HepG2 (cell line): Measurements from ENCODE around the gene ST6GALNAC2. TPM values are rescaled to one million over a fixed set of nuclear protein-coding genes. Genes with fewer than 3 reads are reported as not detected.
A peak's percentile ranks its signal among the peaks of the same experiment; 100 is the strongest.

Experiments
- ARID5B ChIP-seq: IDR thresholded peaks from 2 replicates; pipeline ENCODE4 v1.4.0; 2020; ENCODE audit warnings: mild to moderate bottlenecking, missing genetic modification reagents
- BRD4 ChIP-seq: sonication (generic); formaldehyde crosslinking; IDR thresholded peaks from 2 replicates; pipeline ENCODE4 v1.4.0; 2020; ENCODE audit warnings: missing genetic modification reagents
- BRF2 ChIP-seq: sonication (generic); formaldehyde crosslinking; IDR thresholded peaks from 2 replicates; pipeline ENCODE4 v1.8.1; 2022; ENCODE audit warnings: mild to moderate bottlenecking, missing genetic modification reagents
- CBX2 ChIP-seq, 2 experiments: fragments of 200-600 bp in 1 of 2; sonication (generic); formaldehyde crosslinking in 1 of 2; IDR thresholded peaks; 2 replicates each; pipeline versions ENCODE4 v1.7.0 to v1.8.1; 2018 to 2022; ENCODE audit warnings: low read depth in 2 of 2, low read length in 1 of 2, mild to moderate bottlenecking in 1 of 2, missing genetic modification reagents in 1 of 2
- CENPX ChIP-seq: sonication (generic); formaldehyde crosslinking; IDR thresholded peaks from 2 replicates; pipeline ENCODE4 v1.9.0; 2021; ENCODE audit warnings: mild to moderate bottlenecking, missing genetic modification reagents, moderate library complexity
- CHCHD3 ChIP-seq: sonication (generic); formaldehyde crosslinking; IDR thresholded peaks from 2 replicates; pipeline ENCODE4 v1.8.0; 2022; ENCODE audit warnings: mild to moderate bottlenecking, missing genetic modification reagents, moderate library complexity
- MAF1 ChIP-seq: sonication (generic); formaldehyde crosslinking; IDR thresholded peaks from 2 replicates; pipeline ENCODE4 v1.5.0; 2020; ENCODE audit warnings: missing genetic modification reagents, borderline replicate concordance
- POGZ ChIP-seq: sonication (generic); formaldehyde crosslinking; IDR thresholded peaks from 2 replicates; pipeline ENCODE4 v1.4.0; 2020; ENCODE audit warnings: mild to moderate bottlenecking, missing genetic modification reagents
- RBAK ChIP-seq: sonication (generic); formaldehyde crosslinking; IDR thresholded peaks from 2 replicates; pipeline ENCODE4 v1.5.1; 2020; ENCODE audit warnings: mild to moderate bottlenecking, missing genetic modification reagents
- RXRB ChIP-seq: IDR thresholded peaks from 2 replicates; pipeline ENCODE4 v1.6.1; 2016; ENCODE audit warnings: borderline replicate concordance, missing genetic modification reagents, missing compliant biosample characterization
- SNAPC4 ChIP-seq: sonication (generic); formaldehyde crosslinking; IDR thresholded peaks from 2 replicates; pipeline ENCODE4 v1.4.0; 2020; ENCODE audit warnings: mild to moderate bottlenecking, missing genetic modification reagents
- SRSF9 ChIP-seq: fragments of 200-400 bp; formaldehyde crosslinking; IDR thresholded peaks from 2 replicates; pipeline ENCODE4 v1.6.1; 2018; ENCODE audit warnings: borderline replicate concordance, mild to moderate bottlenecking, low read depth, low read length; ENCODE audit not compliant: insufficient read depth, poor library complexity, severe bottlenecking
- TBP ChIP-seq: sonication (generic); formaldehyde crosslinking; IDR thresholded peaks from 2 replicates; pipeline ENCODE4 v1.5.0; 2020; ENCODE audit warnings: missing genetic modification reagents
- XBP1 ChIP-seq: sonication (generic); formaldehyde crosslinking; IDR thresholded peaks from 2 replicates; pipeline ENCODE4 v1.5.0; 2020; ENCODE audit warnings: missing genetic modification reagents
- ZFY ChIP-seq: sonication (generic); formaldehyde crosslinking; IDR thresholded peaks from 2 replicates; pipeline ENCODE4 v1.4.0; 2020; ENCODE audit warnings: missing genetic modification reagents
- ZNF12 ChIP-seq: sonication (generic); formaldehyde crosslinking; IDR thresholded peaks from 2 replicates; pipeline ENCODE4 v1.5.0; 2020; ENCODE audit warnings: missing genetic modification reagents
- ZNF335 ChIP-seq: sonication (generic); formaldehyde crosslinking; IDR thresholded peaks from 2 replicates; pipeline ENCODE4 v1.4.0; 2020; ENCODE audit warnings: missing genetic modification reagents
- ZNF446 ChIP-seq: sonication (generic); formaldehyde crosslinking; IDR thresholded peaks from 2 replicates; pipeline ENCODE4 v1.5.0; 2020; ENCODE audit warnings: mild to moderate bottlenecking, missing genetic modification reagents
- ZNF766 ChIP-seq: sonication (generic); formaldehyde crosslinking; IDR thresholded peaks from 2 replicates; pipeline ENCODE4 v1.5.0; 2020; ENCODE audit warnings: missing genetic modification reagents, borderline replicate concordance
- polyA plus RNA-seq, 8 experiments: library from polyadenylated mRNA; depleted of rRNA in 3 of 8; stranded (reverse) in 7 of 8; unstranded in 1 of 8; fragments of >200 nt; fragmentation: Illumina TruSeq in 4 of 8; extraction: Trizol in 4 of 8; gene quantifications; 2 replicates each; pipeline versions ENCODE4 v1.2.1 to v1.2.3, GENCODE V29; 2011 to 2016; ENCODE audit warnings: low read depth in 4 of 8, missing spikeins in 1 of 8, mixed read lengths in 1 of 8; ENCODE audit not compliant: insufficient read depth in 1 of 8
- total RNA-seq, 5 experiments: library from RNA; depleted of rRNA; stranded (reverse); fragments of >200 nt; fragmentation: Illumina TruSeq; extraction: Trizol; gene quantifications; 2 replicates each; pipeline ENCODE4 v1.2.3, GENCODE V29; 2016; ENCODE audit warnings: low read depth in 1 of 5

The ST6GALNAC2 gene
- total and polyA plus RNA-seq, 2 of the 13 experiments (the other 11 are each of a cell fraction or from before 2014, with no cell fraction given), result 0.12 to 0.49 TPM

- TF ChIP-seq BRF2 (CRISPR knock-in tag), result no peak
- TF ChIP-seq RXRB (CRISPR knock-in tag), result no peak
- TF ChIP-seq ZNF12 (CRISPR knock-in tag), result no peak
- TF ChIP-seq BRD4, result no peak; the same call in 1 of the 2 replicates
- no peak for TF ChIP-seq RBAK (CRISPR knock-in tag)
- 0 out of 2 replicates have a peak, but pooled peaks have one; percentile 39 for TF ChIP-seq ZNF446 (CRISPR knock-in tag)
- TF ChIP-seq ZNF766 (CRISPR knock-in tag), result 0 out of 2 replicates have a peak, but pooled peaks have one; percentile 1
- TF ChIP-seq CBX2 (IDR thresholded peaks at IDR 0.05; ENCODE audit: low read depth, low read length), result no peak
- no peak for TF ChIP-seq CBX2 (CRISPR knock-in tag; IDR thresholded peaks at IDR 0.05; ENCODE audit: low read depth)
- peak; percentile 34; the same call in 1 of the 2 replicates for TF ChIP-seq ARID5B (CRISPR knock-in tag)
- TF ChIP-seq SRSF9, result no peak
- TF ChIP-seq CHCHD3 (CRISPR knock-in tag), result no peak
- no peak for TF ChIP-seq CENPX (CRISPR knock-in tag)
- no peak for TF ChIP-seq XBP1 (CRISPR knock-in tag)
- peak; percentile 73 for TF ChIP-seq ZFY (CRISPR knock-in tag)
- 0 out of 2 replicates have a peak, but pooled peaks have one; percentile 12 for TF ChIP-seq SNAPC4 (CRISPR knock-in tag)
- no peak for TF ChIP-seq MAF1 (CRISPR knock-in tag)
- no peak for TF ChIP-seq ZNF335 (CRISPR knock-in tag)
- no peak for TF ChIP-seq TBP
- TF ChIP-seq POGZ, result no peak; the same call in 1 of the 2 replicates
Measured at GRCh38 chr17:76612977-76613851, 27.6 kb upstream of the ST6GALNAC2 start (continued).
